Raji (cell line): Measurements from ENCODE around the gene FLCN.

Experiments used
- POLR2A ChIP-seq: IDR thresholded peaks from 2 replicates; pipeline ENCODE4 v1.6.1; 2011; ENCODE audit warnings: low read depth, low read length, control low read depth; ENCODE audit not compliant: insufficient read depth

The FLCN gene

DNA sequence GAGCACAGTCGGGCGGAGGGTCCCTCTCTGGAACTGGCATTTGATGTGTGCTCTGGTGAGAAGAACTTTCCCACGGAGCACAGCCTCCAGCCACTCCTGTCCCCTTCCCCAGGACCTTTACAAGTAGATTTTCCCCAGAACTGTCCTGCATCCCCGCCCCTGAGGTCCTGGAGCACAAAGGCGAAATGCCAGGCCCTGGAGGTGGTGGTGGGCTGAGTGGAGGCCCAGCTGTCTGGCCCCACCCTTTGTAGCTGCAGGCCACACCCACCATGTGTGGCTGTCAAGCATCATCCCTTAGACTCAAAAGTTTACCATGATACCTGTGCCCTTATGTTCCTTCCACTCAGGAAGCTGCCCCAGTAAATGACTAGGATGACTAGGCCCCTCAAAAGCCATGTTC lies 68.6 kb downstream of the FLCN start:
- TF ChIP-seq POLR2A = no peak

DNA sequence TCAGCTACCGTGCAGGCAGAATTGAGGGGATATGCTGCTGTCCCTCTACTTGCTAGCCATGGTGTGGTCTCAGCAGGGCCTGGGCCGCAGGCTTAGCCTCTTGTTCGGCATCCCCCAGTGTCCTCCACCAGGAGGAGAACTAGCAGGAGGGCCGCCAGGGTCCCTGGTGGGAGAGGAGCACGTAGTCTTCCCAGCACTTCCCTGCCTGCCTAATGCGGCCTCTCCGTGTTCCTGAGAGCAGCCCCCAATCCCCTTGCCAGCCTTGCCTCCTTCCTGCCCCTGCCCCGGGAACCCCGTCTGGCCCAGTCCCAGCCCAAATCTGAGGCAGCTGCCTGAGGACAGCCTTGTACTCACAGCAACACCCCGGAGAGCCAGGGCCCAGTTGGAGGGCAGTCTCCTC lies 69.0 kb downstream of the FLCN start:
- TF ChIP-seq POLR2A = no peak

DNA sequence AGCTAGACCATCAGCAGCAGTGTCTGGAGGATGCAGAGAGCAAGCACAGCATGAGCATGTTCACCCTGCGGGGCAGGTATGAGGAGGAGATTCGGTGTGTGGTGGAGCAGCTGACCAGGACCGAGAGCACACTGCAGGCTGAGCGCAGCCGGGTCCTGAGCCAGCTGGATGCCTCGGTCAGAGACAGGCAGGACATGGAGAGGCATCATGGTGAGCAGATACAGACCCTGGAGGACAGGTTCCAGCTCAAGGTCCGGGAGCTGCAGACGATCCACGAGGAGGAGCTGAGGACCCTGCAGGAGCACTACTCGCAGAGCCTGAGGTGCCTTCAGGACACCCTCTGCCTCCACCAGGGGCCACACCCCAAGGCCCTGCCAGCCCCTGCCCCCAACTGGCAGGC lies 69.6 kb downstream of the FLCN start:
- TF ChIP-seq POLR2A = no peak

DNA sequence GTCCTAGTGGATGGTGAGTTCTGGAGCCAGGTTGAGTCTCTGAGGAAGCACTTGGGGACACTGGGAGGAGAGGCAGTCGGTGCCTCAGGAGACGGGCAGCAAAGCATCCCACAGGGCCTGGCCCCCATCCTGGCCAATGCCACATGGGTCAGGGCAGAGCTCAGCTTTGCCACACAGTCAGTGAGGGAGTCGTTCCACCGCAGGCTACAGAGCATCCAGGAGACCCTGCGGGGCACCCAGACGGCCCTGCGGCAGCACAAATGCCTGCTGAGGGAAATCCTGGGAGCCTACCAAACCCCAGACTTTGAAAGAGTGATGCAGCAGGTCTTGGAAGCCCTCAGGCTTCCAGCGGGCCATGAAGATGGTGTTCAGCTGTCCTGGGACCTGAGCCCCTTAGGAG lies 70.5 kb downstream of the FLCN start:
- no peak for TF ChIP-seq POLR2A

DNA sequence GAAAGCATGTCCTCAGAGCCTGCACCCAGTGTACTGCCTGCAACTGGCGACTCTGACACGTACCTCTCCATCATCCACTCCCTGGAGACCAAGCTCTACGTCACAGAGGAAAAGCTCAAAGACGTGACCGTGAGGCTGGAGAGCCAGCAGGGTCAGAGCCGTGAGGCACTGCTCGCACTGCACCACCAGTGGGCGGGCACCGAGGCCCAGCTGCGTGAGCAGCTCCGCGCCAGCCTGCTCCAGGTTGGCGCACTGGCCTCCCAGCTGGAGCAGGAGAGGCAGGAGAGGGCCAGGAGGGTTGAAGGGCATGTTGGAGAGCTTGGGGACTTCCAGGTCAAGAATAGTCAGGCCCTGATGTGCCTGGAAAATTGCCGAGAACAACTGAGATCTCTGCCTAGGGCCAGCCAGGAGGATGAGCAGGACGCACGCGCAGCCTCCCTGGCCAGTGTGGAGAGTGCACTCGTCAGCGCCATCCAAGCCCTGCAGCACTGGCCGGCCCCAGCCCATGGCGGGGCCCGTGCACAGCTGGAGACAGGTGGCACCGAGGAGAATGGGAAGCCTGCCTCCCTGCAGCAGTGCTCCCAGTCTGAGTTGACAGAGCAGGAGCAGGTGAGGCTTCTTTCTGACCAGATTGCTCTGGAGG lies 71.2 kb downstream of the FLCN start:
- TF ChIP-seq POLR2A = no peak

DNA sequence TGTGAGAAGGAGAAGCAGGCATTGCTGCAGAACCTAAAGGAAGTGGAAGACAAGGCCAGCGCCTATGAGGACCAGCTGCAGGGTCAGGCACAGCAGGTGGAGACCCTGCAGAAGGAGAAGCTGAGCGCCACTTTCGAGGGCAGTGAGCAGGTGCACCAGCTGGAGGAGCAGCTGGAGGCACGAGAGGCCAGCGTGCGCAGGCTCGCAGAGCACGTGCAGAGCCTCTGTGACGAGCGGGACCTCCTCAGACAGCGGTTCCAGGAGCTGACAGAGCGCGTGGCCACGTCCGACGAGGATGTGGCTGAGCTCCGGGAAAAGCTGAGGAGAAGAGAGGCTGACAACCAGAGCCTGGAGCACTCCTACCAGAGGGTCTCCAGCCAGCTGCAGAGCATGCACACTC lies 72.3 kb downstream of the FLCN start:
- no peak for TF ChIP-seq POLR2A

DNA sequence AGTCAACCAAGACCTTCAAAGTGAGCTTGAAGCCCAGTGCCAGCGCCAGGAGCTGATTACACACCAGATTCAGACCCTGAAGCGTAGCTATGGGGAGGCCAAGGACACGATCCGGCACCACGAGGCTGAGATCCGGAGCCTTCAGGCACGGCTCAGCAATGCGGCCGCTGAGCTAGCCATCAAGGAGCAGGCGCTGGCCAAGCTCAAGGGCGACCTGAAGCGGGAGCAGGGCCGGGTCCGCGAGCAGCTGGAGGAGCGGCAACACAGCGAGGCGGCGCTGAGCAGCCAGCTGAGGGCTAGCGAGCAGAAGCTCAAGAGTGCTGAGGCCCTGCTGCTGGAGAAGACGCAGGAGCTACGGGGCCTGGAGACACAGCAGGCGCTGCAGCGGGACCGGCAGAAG lies 72.8 kb downstream of the FLCN start:
- TF ChIP-seq POLR2A = no peak
